Measurements from ENCODE around the gene ATP1A1.

The ATP1A1 gene

DNA sequence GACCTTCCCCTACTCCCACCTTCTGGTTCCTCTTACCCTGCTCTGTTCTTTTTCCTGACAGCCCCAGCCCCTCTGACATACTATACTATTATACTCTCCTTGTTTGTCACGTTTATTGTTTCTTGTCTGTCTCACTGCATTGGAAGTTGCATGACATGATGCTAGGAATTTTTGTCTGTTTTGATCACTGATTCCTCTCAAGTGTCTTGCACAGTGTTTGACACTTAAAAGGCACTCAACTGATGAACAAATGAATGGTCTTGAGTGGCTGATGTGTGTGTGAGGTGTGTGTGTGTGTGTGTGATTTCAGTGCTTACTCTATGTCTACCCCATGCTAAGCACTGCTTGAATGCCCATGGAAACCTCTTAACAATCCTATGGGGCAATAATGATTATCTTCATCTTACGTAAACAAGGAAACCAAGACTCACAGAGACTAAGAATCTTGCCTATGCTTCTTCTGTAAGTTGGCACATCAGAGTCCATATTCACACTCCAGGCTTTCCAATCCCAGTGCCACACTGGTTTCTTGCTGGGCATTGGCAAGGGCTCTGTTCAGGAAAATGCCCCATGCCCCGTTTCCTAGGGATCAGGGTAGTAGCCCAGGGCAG, 59.7 kb downstream of the ATP1A1 start:
- POLR2A ChIA-PET = no interaction called here
- TF ChIP-seq SUZ12 (IDR thresholded peaks at IDR 0.05) (no peak), ARNT (IDR thresholded peaks at IDR 0.05) (no peak), L3MBTL2 (conservative IDR thresholded peaks at IDR 0.05) (no peak), FOXA1 (IDR thresholded peaks at IDR 0.05) (no peak), FOXK2 (IDR thresholded peaks at IDR 0.05) (no peak), ZNF384 (IDR thresholded peaks at IDR 0.05) (no peak)
- TF ChIP-seq, protein P1, sequence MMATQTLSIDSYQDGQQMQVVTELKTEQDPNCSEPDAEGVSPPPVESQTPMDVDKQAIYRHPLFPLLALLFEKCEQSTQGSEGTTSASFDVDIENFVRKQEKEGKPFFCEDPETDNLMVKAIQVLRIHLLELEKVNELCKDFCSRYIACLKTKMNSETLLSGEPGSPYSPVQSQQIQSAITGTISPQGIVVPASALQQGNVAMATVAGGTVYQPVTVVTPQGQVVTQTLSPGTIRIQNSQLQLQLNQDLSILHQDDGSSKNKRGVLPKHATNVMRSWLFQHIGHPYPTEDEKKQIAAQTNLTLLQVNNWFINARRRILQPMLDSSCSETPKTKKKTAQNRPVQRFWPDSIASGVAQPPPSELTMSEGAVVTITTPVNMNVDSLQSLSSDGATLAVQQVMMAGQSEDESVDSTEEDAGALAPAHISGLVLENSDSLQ (IDR thresholded peaks at IDR 0.05) = no peak
- CTCF ChIA-PET = no interaction called here
- DNase-seq (ENCODE audit: extremely low spot score) = no peak

DNA sequence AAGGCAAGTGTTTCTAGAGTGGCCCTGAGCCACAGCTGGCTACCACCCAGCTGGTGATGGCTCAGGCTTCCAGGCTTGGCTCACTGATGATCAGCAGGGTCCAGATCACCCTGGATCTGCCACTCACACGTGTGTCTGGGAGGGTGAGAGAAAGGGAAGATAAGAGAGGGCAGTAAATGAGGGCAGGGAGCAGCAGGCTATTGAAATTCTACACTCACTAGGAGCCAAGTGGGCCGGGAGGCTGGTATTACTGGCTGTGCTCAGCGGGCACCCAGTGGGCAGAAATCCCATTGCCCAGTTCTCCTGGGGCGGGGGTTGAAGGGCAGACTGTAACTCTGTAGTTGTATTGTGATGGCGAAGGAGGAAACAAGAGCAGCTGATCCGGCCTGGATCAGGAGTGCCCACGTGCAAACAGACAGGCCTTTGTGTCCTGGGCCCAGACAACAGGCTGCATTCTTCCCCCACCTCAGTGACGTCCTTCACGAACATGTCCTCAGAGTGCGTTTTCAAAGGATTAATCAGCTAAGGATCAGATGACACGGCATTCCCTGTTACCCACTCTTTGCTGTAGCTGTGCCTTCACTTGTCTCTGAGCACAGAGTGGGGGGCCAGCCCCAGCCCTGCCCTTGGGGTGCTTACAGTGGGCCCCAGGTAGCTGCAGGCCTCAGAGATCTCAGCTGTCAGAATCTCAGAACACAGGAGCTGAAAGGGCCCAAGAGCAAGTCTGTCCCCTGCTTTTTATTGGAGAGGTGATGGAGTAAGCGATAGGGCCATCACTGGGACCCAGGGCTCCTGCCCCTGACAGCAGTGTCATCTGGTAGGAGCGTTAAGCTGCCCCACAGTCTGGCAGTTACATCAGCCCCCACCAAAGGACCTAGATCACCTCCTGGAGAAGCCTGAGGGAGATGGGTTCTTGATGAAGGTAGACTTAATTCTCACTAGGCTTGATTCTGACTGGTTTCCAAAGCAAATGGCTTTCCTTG, 60.5 kb downstream of the ATP1A1 start:
- DNase-seq (ENCODE audit: extremely low spot score) = no peak
- POLR2A ChIA-PET = interaction anchor here (1.0 kb wide), 1 partner anchor 15 kb away, joined by 5 read pairs; no protein-coding TSS in a partner anchor
- CTCF ChIA-PET = no interaction called here
- TF ChIP-seq L3MBTL2 (conservative IDR thresholded peaks at IDR 0.05) = no peak
- no peak for TF ChIP-seq CTBP1 (IDR thresholded peaks at IDR 0.05; ENCODE audit: borderline replicate concordance)
- TF ChIP-seq ZNF384 (IDR thresholded peaks at IDR 0.05) = no peak
- no peak for TF ChIP-seq ELF4 (IDR thresholded peaks at IDR 0.05)
- TF ChIP-seq SUZ12 (IDR thresholded peaks at IDR 0.05) = no peak
- no peak for TF ChIP-seq FOXA1 (IDR thresholded peaks at IDR 0.05)

DNA sequence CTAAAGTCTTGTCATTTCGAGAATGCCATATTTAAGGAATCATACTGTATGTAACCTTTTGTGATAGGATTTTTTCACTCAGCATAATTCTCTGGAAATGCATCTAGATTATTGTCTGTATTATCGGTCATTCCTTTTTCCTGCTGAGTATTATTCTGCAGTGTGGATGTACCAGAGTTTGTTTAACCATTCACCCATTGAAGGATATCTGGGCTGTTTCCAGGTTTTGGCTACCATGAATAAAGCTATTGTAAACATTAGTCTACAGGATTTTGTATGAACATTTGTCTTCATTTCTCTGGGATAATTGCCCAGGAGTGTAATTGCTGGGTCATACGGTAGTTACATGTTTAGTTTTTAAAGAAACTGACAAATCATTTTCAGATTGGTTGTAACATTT, 61.8 kb downstream of the ATP1A1 start:
- ChIA-PET POLR2A (no interaction called here), CTCF (no interaction called here)

DNA sequence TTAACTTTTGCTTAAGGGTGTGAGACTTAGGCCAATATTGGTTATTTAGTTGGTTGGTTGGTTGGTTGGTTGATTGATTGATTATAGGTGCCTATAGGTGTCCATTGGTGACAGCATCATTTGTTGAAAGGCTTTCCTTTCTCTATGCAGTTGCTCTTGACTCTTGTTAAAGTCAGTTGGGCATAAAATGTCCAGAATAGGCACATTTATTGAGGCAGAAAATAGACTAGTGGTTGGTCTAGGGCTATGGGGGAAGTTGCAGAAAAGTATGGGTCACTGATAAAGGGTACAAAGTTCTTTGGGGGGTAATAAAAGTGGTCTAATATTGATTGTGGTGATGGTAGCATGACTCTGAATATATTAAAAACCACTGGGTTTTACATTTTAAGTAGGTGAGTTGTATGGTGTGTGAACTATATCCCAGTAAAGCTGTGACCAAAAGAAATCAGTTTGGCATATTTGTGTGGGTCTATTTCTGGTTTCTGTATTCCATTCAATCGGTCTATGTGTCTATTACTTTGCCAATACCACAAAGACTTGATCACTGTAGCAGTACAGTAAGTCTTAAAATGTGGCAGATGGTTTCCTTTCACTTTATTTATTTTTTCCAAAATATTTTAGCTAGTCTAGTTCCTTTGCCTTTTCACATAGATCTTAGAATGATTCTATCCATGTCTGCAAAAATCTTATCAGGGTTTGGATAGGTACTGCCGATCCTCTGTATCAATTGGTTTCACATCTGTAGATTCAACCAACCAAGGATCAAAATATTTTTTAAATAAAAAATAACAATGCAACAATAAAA, 63.0 kb downstream of the ATP1A1 start:
- CTCF ChIA-PET = no interaction called here
- TF ChIP-seq TARDBP (IDR thresholded peaks at IDR 0.05) (no peak), SP1 (IDR thresholded peaks at IDR 0.05) (no peak), FOXK2 (IDR thresholded peaks at IDR 0.05) (no peak), FOXM1 (IDR thresholded peaks at IDR 0.05; ENCODE audit: borderline replicate concordance) (no peak), CTBP1 (IDR thresholded peaks at IDR 0.05; ENCODE audit: borderline replicate concordance) (no peak), SUZ12 (IDR thresholded peaks at IDR 0.05) (no peak), FOXA1 (IDR thresholded peaks at IDR 0.05) (no peak), NFRKB (IDR thresholded peaks at IDR 0.05) (no peak), LEF1 (IDR thresholded peaks at IDR 0.05; ENCODE audit: borderline replicate concordance) (no peak), ZNF384 (IDR thresholded peaks at IDR 0.05) (no peak), ELF4 (IDR thresholded peaks at IDR 0.05) (no peak), BHLHE40 (IDR thresholded peaks at IDR 0.05; ENCODE audit: borderline replicate concordance) (no peak), ARNT (IDR thresholded peaks at IDR 0.05) (no peak), L3MBTL2 (conservative IDR thresholded peaks at IDR 0.05) (no peak)
- TF ChIP-seq, protein P1 (IDR thresholded peaks at IDR 0.05) = no peak
- no peak for DNase-seq (ENCODE audit: extremely low spot score)
- POLR2A ChIA-PET = no interaction called here

More for the DNA sequence above, 61.8 kb downstream of the ATP1A1 start:
- no peak for DNase-seq (ENCODE audit: extremely low spot score)
- no peak for TF ChIP-seq SP1 (IDR thresholded peaks at IDR 0.05)
- TF ChIP-seq, protein P1 (IDR thresholded peaks at IDR 0.05) = no peak
- TF ChIP-seq L3MBTL2 (conservative IDR thresholded peaks at IDR 0.05) = no peak
- no peak for TF ChIP-seq ELF4 (IDR thresholded peaks at IDR 0.05)
- no peak for TF ChIP-seq TARDBP (IDR thresholded peaks at IDR 0.05)
- no peak for TF ChIP-seq HDGF (IDR thresholded peaks at IDR 0.05; ENCODE audit: borderline replicate concordance)
- no peak for TF ChIP-seq CTBP1 (IDR thresholded peaks at IDR 0.05; ENCODE audit: borderline replicate concordance)
- TF ChIP-seq ZNF384 (IDR thresholded peaks at IDR 0.05) = no peak
- no peak for TF ChIP-seq LEF1 (IDR thresholded peaks at IDR 0.05; ENCODE audit: borderline replicate concordance)
- no peak for TF ChIP-seq SUZ12 (IDR thresholded peaks at IDR 0.05)

DNA sequence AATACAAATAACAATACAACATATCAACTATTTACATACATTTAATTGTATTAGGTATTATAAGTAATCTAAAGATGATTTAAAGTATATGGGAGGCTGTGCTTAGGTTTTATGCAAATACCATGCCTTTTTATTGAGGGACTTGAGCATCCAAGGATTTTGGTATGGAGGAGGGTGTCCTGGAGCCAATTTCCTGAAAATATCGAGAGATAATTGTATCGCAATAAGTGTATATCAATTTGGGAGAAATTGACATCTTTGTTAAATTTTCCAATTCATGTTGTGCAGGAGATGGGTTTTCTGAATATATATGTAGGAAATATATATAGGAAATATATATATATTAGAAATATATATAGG, 63.5 kb downstream of the ATP1A1 start:
- CTCF ChIA-PET = no interaction called here
- POLR2A ChIA-PET = no interaction called here

More for the DNA sequence above, 63.5 kb downstream of the ATP1A1 start:
- no peak for DNase-seq (ENCODE audit: extremely low spot score)
- no peak for TF ChIP-seq ELF4 (IDR thresholded peaks at IDR 0.05)
- TF ChIP-seq FOXM1 (IDR thresholded peaks at IDR 0.05; ENCODE audit: borderline replicate concordance) = no peak
- TF ChIP-seq ZNF384 (IDR thresholded peaks at IDR 0.05) = no peak
- TF ChIP-seq SP1 (IDR thresholded peaks at IDR 0.05) = no peak
- no peak for TF ChIP-seq CTBP1 (IDR thresholded peaks at IDR 0.05; ENCODE audit: borderline replicate concordance)
- no peak for TF ChIP-seq BHLHE40 (IDR thresholded peaks at IDR 0.05; ENCODE audit: borderline replicate concordance)
- no peak for TF ChIP-seq LEF1 (IDR thresholded peaks at IDR 0.05; ENCODE audit: borderline replicate concordance)
- no peak for TF ChIP-seq ARNT (IDR thresholded peaks at IDR 0.05)
- no peak for TF ChIP-seq TARDBP (IDR thresholded peaks at IDR 0.05)
- TF ChIP-seq HDGF (IDR thresholded peaks at IDR 0.05; ENCODE audit: borderline replicate concordance) = no peak
- TF ChIP-seq, protein P1 (IDR thresholded peaks at IDR 0.05) = no peak
- no peak for TF ChIP-seq NFRKB (IDR thresholded peaks at IDR 0.05)
- no peak for TF ChIP-seq FOXK2 (IDR thresholded peaks at IDR 0.05)
- TF ChIP-seq L3MBTL2 (conservative IDR thresholded peaks at IDR 0.05) = no peak
- no peak for TF ChIP-seq SUZ12 (IDR thresholded peaks at IDR 0.05)
- no peak for TF ChIP-seq FOXA1 (IDR thresholded peaks at IDR 0.05)
